Lower leg skin (tissue), 3 donors: Measurements from ENCODE around the gene NBPF6.
"Not testable (repeated sequence)": the region's sequence is repeated elsewhere in the genome, so short reads cannot be mapped to it uniquely, and the experiment has no call there.

Source experiments
- CTCF ChIP-seq, 3 donors: fragments of 450-650 bp; IDR thresholded peaks; one replicate each; pipeline ENCODE4 v1.5.1; 2016; ENCODE audit warnings: antibody characterized with exemption in 3 of 3, mild to moderate bottlenecking in 3 of 3, moderate library complexity in 2 of 3
- POLR2A ChIP-seq, 2 donors: fragments of 450-650 bp; IDR thresholded peaks; one replicate each; pipeline ENCODE4 v1.6.1; 2016 to 2017; ENCODE audit warnings: antibody characterized with exemption in 2 of 2, mild to moderate bottlenecking in 1 of 2, moderate library complexity in 1 of 2

GRCh38 chr1:108454521-108454920 lies 4.4 kb downstream of the NBPF6 start:
- TF ChIP-seq CTCF, POLR2A (IDR thresholded peaks at IDR 0.05): not testable (repeated sequence)
